Measurements from ENCODE around the gene CALCOCO1. TPM values are rescaled to one million over a fixed set of nuclear protein-coding genes. Genes with fewer than 3 reads are reported as not detected.

Gene CALCOCO1
- polyA plus RNA-seq, 3 donors = 60.1 to 238 (median 69.6) TPM

DNA sequence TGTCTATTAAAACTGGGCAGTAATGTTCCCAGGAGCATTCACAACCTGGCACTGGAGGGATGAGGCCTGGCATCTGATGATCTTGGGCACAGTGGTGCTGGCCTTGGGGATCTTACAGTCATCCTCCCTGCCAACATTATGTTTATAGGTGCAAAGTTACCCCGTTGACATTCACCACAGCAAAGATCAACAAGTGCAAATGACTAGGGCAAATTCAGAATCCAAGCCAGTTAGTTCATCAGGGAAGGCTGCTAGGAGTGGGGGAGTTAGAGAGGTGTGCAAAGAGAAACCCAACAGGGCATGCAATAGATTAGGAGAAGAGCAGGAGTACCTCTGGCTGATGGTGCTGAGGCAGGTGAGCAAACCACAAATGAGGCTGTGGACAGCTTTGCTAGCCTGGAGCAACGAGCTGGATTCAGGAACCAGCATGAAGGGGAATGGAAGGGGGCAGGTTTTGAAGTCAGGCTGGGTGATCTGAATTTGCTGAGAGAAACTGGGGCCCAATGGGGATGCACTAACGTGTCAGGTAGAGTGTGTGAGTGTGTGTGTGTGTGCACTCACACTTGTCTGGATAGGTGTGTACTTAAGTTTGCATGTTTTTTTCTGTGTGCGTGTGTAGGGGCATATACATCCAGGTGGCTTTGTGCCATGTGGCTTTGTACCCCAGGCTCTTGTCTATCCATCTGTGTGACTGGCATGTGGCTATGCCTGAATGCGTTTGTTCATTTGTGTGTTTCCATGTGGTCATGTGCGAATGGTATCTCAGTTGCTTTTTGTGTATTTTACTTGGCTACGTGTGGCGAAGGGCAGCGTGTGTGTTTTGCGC, 22.9 kb upstream of the CALCOCO1 start:
- Mint-ChIP-seq H3K27ac (no peak overlapping the region), H3K4me3 (no peak overlapping the region), H3K36me3 (peaks cover 0 to 2% of the 10 kb centered on the region in 2 donors), H3K4me1 (peaks cover 6% of the 10 kb centered on the region), H3K27me3 (ENCODE audit: low read depth in 3 of 3) (peaks cover 0 to 12% (median 4%) of the 10 kb centered on the region in 3 donors), H3K9me3 (peaks cover 0 to 5% (median 2%) of the 10 kb centered on the region in 7 donors)
- 51% methylated on average over 10 of the region's 10 CpGs for WGBS (ENCODE audit: insufficient coverage)
- Histone ChIP-seq H2AFZ (ENCODE audit: insufficient read depth, low read depth, low read length, poor library complexity, severe bottlenecking) (no peak overlapping the region), H3K36me3 (replicated peaks in 1 of 2; ENCODE audit: control insufficient read depth in 1 of 2, insufficient read depth in 2 of 2, low read length in 2 of 2) (no peaks in the 10 kb centered on the region), H3K4me3 (replicated peaks in 1 of 3; ENCODE audit: low read depth in 2 of 3, low read length in 3 of 3) (no peak overlapping the region), H4K20me1 (ENCODE audit: insufficient read depth, low read length) (no peaks in the 10 kb centered on the region), H3K4me2 (replicated peaks; ENCODE audit: extremely low read depth, low read length, poor library complexity, severe bottlenecking) (no peak overlapping the region), H3K4me1 (ENCODE audit: control insufficient read depth in 1 of 2, insufficient read depth in 2 of 2, low read length in 2 of 2) (peaks cover 12 to 21% of the 10 kb centered on the region in 2 donors), H3K9me3 (replicated peaks in 1 of 2; ENCODE audit: control insufficient read depth in 1 of 2, insufficient read depth in 1 of 2, low read length in 2 of 2) (peaks cover 0 to 30% of the 10 kb centered on the region in 2 donors), H3K27me3 (ENCODE audit: control insufficient read depth in 2 of 2, insufficient read depth in 2 of 2, low read length in 2 of 2) (peaks cover 75 to 97% of the 10 kb centered on the region in 2 donors), H3K27ac (ENCODE audit: low read depth in 1 of 2, low read length in 2 of 2) (no peak overlapping the region), H3K79me2 (ENCODE audit: insufficient read depth, low read length) (no peaks in the 10 kb centered on the region), H3K9ac (ENCODE audit: insufficient read depth, low read length, poor library complexity, severe bottlenecking) (no peak overlapping the region)
- intact Hi-C loops (cut with micrococcal nuclease) = no loop called here
- TF ChIP-seq, protein P1, sequence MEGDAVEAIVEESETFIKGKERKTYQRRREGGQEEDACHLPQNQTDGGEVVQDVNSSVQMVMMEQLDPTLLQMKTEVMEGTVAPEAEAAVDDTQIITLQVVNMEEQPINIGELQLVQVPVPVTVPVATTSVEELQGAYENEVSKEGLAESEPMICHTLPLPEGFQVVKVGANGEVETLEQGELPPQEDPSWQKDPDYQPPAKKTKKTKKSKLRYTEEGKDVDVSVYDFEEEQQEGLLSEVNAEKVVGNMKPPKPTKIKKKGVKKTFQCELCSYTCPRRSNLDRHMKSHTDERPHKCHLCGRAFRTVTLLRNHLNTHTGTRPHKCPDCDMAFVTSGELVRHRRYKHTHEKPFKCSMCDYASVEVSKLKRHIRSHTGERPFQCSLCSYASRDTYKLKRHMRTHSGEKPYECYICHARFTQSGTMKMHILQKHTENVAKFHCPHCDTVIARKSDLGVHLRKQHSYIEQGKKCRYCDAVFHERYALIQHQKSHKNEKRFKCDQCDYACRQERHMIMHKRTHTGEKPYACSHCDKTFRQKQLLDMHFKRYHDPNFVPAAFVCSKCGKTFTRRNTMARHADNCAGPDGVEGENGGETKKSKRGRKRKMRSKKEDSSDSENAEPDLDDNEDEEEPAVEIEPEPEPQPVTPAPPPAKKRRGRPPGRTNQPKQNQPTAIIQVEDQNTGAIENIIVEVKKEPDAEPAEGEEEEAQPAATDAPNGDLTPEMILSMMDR (IDR thresholded peaks at IDR 0.05) = no peak
- DNase-seq = no peak

DNA sequence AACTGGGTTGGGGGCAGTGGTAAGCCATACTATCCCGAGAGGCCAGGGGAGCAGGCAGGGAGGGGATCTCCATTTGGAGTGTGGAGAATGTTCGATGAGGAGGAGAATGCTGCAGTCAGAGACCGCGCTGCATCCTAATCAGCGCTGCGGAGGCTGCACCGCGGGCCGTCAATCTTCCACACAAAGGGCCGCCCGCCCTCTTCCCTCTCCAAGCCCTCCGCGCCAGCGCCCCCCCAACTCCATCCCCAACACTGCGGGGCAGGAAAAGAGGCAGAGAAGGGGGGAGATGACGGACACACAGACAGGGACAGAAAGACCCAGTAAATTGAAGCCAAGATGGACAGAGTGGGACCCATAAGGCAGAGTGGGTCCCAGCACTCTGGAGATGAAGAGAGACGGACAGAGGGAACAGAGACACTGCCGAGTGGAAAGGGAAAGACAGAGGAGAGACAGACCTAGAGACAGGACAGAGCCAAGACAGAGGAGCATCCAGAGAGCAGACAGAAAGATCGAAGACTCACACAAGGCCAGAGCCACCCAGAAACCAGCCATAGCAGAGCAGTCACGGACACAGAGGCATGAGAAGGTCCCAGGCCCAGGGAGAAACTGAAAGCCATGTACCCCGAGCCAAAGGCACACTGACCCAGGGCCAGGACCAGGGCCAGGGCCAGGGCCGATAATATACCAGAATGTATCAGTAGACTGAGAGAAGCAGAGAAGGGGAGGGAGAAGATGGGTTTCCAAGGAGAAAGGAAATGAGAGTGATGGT, 21.0 kb upstream of the CALCOCO1 start:
- H3K4me1 ChIP-seq (ENCODE audit: control insufficient read depth in 1 of 2, insufficient read depth in 2 of 2, low read length in 2 of 2) = peaks cover 12 to 24% of the 10 kb centered on the region in 2 donors
- no peaks in the 10 kb centered on the region for H3K36me3 ChIP-seq (replicated peaks in 1 of 2; ENCODE audit: control insufficient read depth in 1 of 2, insufficient read depth in 2 of 2, low read length in 2 of 2)
- no peak overlapping the region for H2AFZ ChIP-seq (ENCODE audit: insufficient read depth, low read depth, low read length, poor library complexity, severe bottlenecking)
- DNase-seq = no peak
- Mint-ChIP-seq H3K36me3 (peaks cover 0 to 2% of the 10 kb centered on the region in 2 donors), H3K27ac (no peak overlapping the region), H3K4me1 (peaks cover 11% of the 10 kb centered on the region), H3K27me3 (ENCODE audit: low read depth in 3 of 3) (peaks cover 0 to 24% (median 21%) of the 10 kb centered on the region in 3 donors), H3K9me3 (peaks cover 0 to 5% (median 2%) of the 10 kb centered on the region in 7 donors), H3K4me3 (no peak overlapping the region)
- no peak overlapping the region for H3K4me2 ChIP-seq (replicated peaks; ENCODE audit: extremely low read depth, low read length, poor library complexity, severe bottlenecking)
- no peak overlapping the region for H3K4me3 ChIP-seq (replicated peaks in 1 of 3; ENCODE audit: low read depth in 2 of 3, low read length in 3 of 3)
- H3K9me3 ChIP-seq (replicated peaks in 1 of 2; ENCODE audit: control insufficient read depth in 1 of 2, insufficient read depth in 1 of 2, low read length in 2 of 2) = peaks cover 0 to 28% of the 10 kb centered on the region in 2 donors
- no peak overlapping the region for H3K27ac ChIP-seq (ENCODE audit: low read depth in 1 of 2, low read length in 2 of 2)
- 67% methylated on average over 7 of the region's 22 CpGs for WGBS (ENCODE audit: insufficient coverage)
- TF ChIP-seq, protein P1 (IDR thresholded peaks at IDR 0.05) = no peak
- intact Hi-C loops (cut with micrococcal nuclease) = no loop called here
- no peak overlapping the region for H3K9ac ChIP-seq (ENCODE audit: insufficient read depth, low read length, poor library complexity, severe bottlenecking)
- H3K79me2 ChIP-seq (ENCODE audit: insufficient read depth, low read length) = no peaks in the 10 kb centered on the region
- no peaks in the 10 kb centered on the region for H4K20me1 ChIP-seq (ENCODE audit: insufficient read depth, low read length)
- H3K27me3 ChIP-seq (ENCODE audit: control insufficient read depth in 2 of 2, insufficient read depth in 2 of 2, low read length in 2 of 2) = peaks cover 65 to 94% of the 10 kb centered on the region in 2 donors
